Measurements from ENCODE around the gene CD247.

- TF ChIP-seq, protein P1, sequence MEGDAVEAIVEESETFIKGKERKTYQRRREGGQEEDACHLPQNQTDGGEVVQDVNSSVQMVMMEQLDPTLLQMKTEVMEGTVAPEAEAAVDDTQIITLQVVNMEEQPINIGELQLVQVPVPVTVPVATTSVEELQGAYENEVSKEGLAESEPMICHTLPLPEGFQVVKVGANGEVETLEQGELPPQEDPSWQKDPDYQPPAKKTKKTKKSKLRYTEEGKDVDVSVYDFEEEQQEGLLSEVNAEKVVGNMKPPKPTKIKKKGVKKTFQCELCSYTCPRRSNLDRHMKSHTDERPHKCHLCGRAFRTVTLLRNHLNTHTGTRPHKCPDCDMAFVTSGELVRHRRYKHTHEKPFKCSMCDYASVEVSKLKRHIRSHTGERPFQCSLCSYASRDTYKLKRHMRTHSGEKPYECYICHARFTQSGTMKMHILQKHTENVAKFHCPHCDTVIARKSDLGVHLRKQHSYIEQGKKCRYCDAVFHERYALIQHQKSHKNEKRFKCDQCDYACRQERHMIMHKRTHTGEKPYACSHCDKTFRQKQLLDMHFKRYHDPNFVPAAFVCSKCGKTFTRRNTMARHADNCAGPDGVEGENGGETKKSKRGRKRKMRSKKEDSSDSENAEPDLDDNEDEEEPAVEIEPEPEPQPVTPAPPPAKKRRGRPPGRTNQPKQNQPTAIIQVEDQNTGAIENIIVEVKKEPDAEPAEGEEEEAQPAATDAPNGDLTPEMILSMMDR (IDR thresholded peaks at IDR 0.05) = no peak
- TF ChIP-seq POLR2AphosphoS5 (IDR thresholded peaks at IDR 0.05) = no peak
These were observed 86.9 kb downstream of the CD247 start for GRCh38 chr1:167431261-167431908.
